ENCODE measurements around the gene WFIKKN1. TPM values are rescaled to one million over a fixed set of nuclear protein-coding genes. Genes with fewer than 3 reads are reported as not detected.

The WFIKKN1 gene
- total RNA-seq, 1 experiment from 2014 or later: 0.47 TPM

- Histone ChIP-seq H3K27me3 (ENCODE audit: insufficient read depth, low read length) (no peaks in the 10 kb centered on the region), H3K36me3 (ENCODE audit: control insufficient read depth in 1 of 2, insufficient read depth in 2 of 2, low read length in 2 of 2) (peaks cover 0 to 4% of the 10 kb centered on the region in 2 experiments; a peak in 1 of 4 replicates), H4K20me1 (ENCODE audit: insufficient read depth) (no peaks in the 10 kb centered on the region), H3K79me2 (ENCODE audit: insufficient read depth, low read length) (peaks cover 26% of the 10 kb centered on the region), H3K9me2 (ENCODE audit: insufficient read depth) (no peaks in the 10 kb centered on the region), H2AFZ (ENCODE audit: low read depth, low read length, poor library complexity, severe bottlenecking) (no peak overlapping the region), H3K4me1 (ENCODE audit: control insufficient read depth in 1 of 2, insufficient read depth in 2 of 2, low read length in 2 of 2) (peaks cover 0 to 10% of the 10 kb centered on the region in 2 experiments; a peak in 1 of 4 replicates), H3K4me2 (ENCODE audit: low read length) (peak overlapping the region; percentile 74), H3K9me3 (ENCODE audit: control insufficient read depth in 1 of 2, insufficient read depth in 1 of 2, low read depth in 1 of 2, low read length in 2 of 2) (no peaks in the 10 kb centered on the region), H3K27ac (ENCODE audit: low read depth, low read length) (peak overlapping the region; percentile 78), H3K9ac (ENCODE audit: low read length) (peak overlapping the region; percentile 80), H3K4me3 (replicated peaks in 1 of 2; ENCODE audit: low read depth in 1 of 2, low read length in 2 of 2) (peak overlapping the region; percentile 66 to 72)
- CTCF ChIA-PET: no interaction called here
- BruUV-seq (replicated peaks): TSS peak; percentile 31
- ATAC-seq (peak; percentile 8; the same call in 1 of the 2 replicates), DNase-seq (ENCODE audit: low read depth, low spot score) (no peak)
- TF ChIP-seq TCF7L2 (IDR thresholded peaks at IDR 0.05; ENCODE audit: borderline replicate concordance, extremely low read depth, insufficient read depth, insufficient read length) (no peak), ZNF274 (IDR thresholded peaks at IDR 0.05; ENCODE audit: low read depth, low read length) (no peak), POLR2AphosphoS5 (IDR thresholded peaks at IDR 0.05; ENCODE audit: low read depth, low read length) (no peak), ZFX (IDR thresholded peaks at IDR 0.05) (peak; percentile 33; the same call in 1 of the 2 replicates), FOSL1 (IDR thresholded peaks at IDR 0.05; ENCODE audit: low read depth) (no peak), SP1 (IDR thresholded peaks at IDR 0.05; ENCODE audit: low read depth) (no peak), EZH2 (IDR thresholded peaks at IDR 0.05) (no peak)
- POLR2A ChIA-PET: no interaction called here
- intact Hi-C loops (cut with micrococcal nuclease): no loop called here
- RAD21 ChIA-PET (ENCODE audit: low non-redundant PET in 1 of 2, low total read pairs in 2 of 2, uncharacterized antibody in 2 of 2, unreplicated experiment in 2 of 2): interaction anchor here in 1 of 2 experiments (0.6 kb wide), 1 partner anchor 84 kb away, joined by 5 read pairs; no protein-coding TSS in a partner anchor
Observed at GRCh38 chr16:668519-669171, 37.9 kb downstream of the WFIKKN1 start.

GRCh38 chr16:669666-670065 is 38.9 kb downstream of the WFIKKN1 start:
- DNase-seq (ENCODE audit: low read depth, low spot score) (no peak), ATAC-seq (no peak)
- ChIA-PET CTCF (no interaction called here), RAD21 (ENCODE audit: low non-redundant PET in 1 of 2, low total read pairs in 2 of 2, uncharacterized antibody in 2 of 2, unreplicated experiment in 2 of 2) (no interaction called here), POLR2A (no interaction called here)
- no peaks in the 10 kb centered on the region for H4K20me1 ChIP-seq (ENCODE audit: insufficient read depth)
- no peaks in the 10 kb centered on the region for H3K9me3 ChIP-seq (ENCODE audit: control insufficient read depth in 1 of 2, insufficient read depth in 1 of 2, low read depth in 1 of 2, low read length in 2 of 2)
- H3K4me1 ChIP-seq (ENCODE audit: control insufficient read depth in 1 of 2, insufficient read depth in 2 of 2, low read length in 2 of 2): peaks cover 0 to 10% of the 10 kb centered on the region in 2 experiments; a peak in 1 of 4 replicates
- H3K36me3 ChIP-seq (ENCODE audit: control insufficient read depth in 1 of 2, insufficient read depth in 2 of 2, low read length in 2 of 2): peaks cover 0 to 4% of the 10 kb centered on the region in 2 experiments; a peak in 1 of 4 replicates
- H3K27ac ChIP-seq (ENCODE audit: low read depth, low read length): no peak overlapping the region; the same call in 1 of the 2 replicates
- H3K9ac ChIP-seq (ENCODE audit: low read length): no peak overlapping the region
- H3K4me2 ChIP-seq (ENCODE audit: low read length): peak overlapping the region; percentile 74
- no TSS peak for BruUV-seq (replicated peaks)
- peak overlapping the region; percentile 66 to 72; a peak in 1 of 4 replicates for H3K4me3 ChIP-seq (replicated peaks in 1 of 2; ENCODE audit: low read depth in 1 of 2, low read length in 2 of 2)
- H2AFZ ChIP-seq (ENCODE audit: low read depth, low read length, poor library complexity, severe bottlenecking): no peak overlapping the region
- peaks cover 26% of the 10 kb centered on the region for H3K79me2 ChIP-seq (ENCODE audit: insufficient read depth, low read length)
- intact Hi-C loops (cut with micrococcal nuclease): no loop called here
- H3K27me3 ChIP-seq (ENCODE audit: insufficient read depth, low read length): no peaks in the 10 kb centered on the region
- H3K9me2 ChIP-seq (ENCODE audit: insufficient read depth): no peaks in the 10 kb centered on the region
- TF ChIP-seq ZBTB33 (IDR thresholded peaks at IDR 0.05; ENCODE audit: extremely low read depth, insufficient replicate concordance, low read length): no peak
- TF ChIP-seq JUND (IDR thresholded peaks at IDR 0.05): no peak
- TF ChIP-seq POLR2AphosphoS5 (IDR thresholded peaks at IDR 0.05; ENCODE audit: low read depth, low read length): no peak
- TF ChIP-seq ZFX (IDR thresholded peaks at IDR 0.05): no peak
- no peak for TF ChIP-seq CEBPB (IDR thresholded peaks at IDR 0.05; ENCODE audit: low read depth)
- TF ChIP-seq TCF7L2 (IDR thresholded peaks at IDR 0.05; ENCODE audit: borderline replicate concordance, extremely low read depth, insufficient read depth, insufficient read length): no peak
- no peak for TF ChIP-seq CBX3 (IDR thresholded peaks at IDR 0.05; ENCODE audit: low read depth)
- no peak for TF ChIP-seq ZNF274 (IDR thresholded peaks at IDR 0.05; ENCODE audit: low read depth, low read length)
- TF ChIP-seq SP1 (IDR thresholded peaks at IDR 0.05; ENCODE audit: low read depth): no peak
- TF ChIP-seq SIN3A (IDR thresholded peaks at IDR 0.05; ENCODE audit: low read depth): no peak
- no peak for TF ChIP-seq ATF3 (IDR thresholded peaks at IDR 0.05)
- no peak for TF ChIP-seq CTCF (IDR thresholded peaks at IDR 0.05 in 2 of 3, conservative IDR thresholded peaks at IDR 0.05 in 1 of 3; ENCODE audit: borderline replicate concordance in 1 of 3, insufficient read depth in 1 of 3, low read depth in 2 of 3, low read length in 2 of 3)
